Stimulated activated CD4-positive, alpha-beta T cell treated with anti-CD3 and anti-CD28 coated beads, Interleukin-4, amount 100 ng/mL, for 24 hours (primary cell): ENCODE measurements around the gene RPS19BP1.

Experiments used
- DNase-seq: peaks from one replicate; pipeline ENCODE4 v3.0.0-alpha.2; 2020

Gene RPS19BP1

GRCh38 chr22:39488563-39489083 is 43.9 kb downstream of the RPS19BP1 start:
- DNase-seq: no peak

- no peak for DNase-seq
Observed at GRCh38 chr22:39487826-39488520, 44.6 kb downstream of the RPS19BP1 start.

- no peak for DNase-seq
Observed at GRCh38 chr22:39486951-39487825, 45.4 kb downstream of the RPS19BP1 start.

- no peak for DNase-seq
Observed at GRCh38 chr22:39482768-39483167, 49.8 kb downstream of the RPS19BP1 start.

- DNase-seq: no peak
Observed at GRCh38 chr22:39481595-39481994, 51.0 kb downstream of the RPS19BP1 start.

GRCh38 chr22:39481054-39481453 is 51.5 kb downstream of the RPS19BP1 start:
- no peak for DNase-seq

GRCh38 chr22:39480557-39480956 is 52.0 kb downstream of the RPS19BP1 start:
- DNase-seq: no peak

GRCh38 chr22:39479254-39479653 is 53.3 kb downstream of the RPS19BP1 start:
- DNase-seq: no peak
